Measurements from ENCODE around the gene CYP4F3. TPM values are rescaled to one million over a fixed set of nuclear protein-coding genes. Genes with fewer than 3 reads are reported as not detected.
"Not testable (repeated sequence)": the region's sequence is repeated elsewhere in the genome, so short reads cannot be mapped to it uniquely, and the experiment has no call there.

The CYP4F3 gene
- total RNA-seq, 1 donor from 2014 or later, result not detected

DNA sequence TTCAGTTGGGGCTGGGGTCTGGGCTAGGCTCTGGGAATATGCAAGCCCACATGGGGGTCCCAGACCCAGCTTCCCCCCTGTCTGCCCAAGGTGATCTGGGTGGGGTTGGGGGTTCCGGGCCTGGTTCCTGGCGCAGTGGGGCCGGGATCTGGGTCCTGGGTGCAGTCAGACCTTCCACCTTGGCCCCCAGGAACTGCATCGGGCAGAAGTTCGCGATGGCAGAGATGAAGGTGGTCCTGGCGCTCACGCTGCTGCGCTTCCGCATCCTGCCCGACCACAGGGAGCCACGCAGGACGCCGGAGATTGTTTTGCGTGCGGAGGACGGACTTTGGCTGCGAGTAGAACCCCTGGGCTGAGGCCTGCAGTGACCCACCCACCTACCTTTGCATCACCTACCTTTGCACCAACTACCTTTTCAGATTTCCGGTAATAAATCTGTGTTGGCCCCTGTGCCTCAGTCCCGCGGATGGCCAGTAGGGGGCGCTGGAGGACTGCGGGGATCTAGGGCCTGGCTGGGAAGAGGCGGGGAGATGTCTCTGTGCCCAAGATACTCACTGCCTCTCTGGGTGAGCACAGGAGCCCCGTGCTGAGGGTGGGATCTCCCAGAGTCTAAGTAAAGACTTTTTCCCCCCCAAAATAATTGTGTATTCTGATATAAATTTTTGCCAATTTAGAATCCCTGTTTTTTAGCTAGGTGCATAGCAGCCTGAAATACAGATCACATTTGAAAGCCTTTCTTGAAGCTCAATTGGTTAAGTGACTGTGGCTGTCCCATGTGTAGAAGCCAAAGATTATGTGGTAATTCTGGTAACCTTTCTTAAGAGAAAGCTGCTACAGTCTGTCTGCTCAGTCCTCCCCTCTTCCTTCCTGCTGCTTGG lies 11.5 kb upstream of the CYP4F3 start:
- DNase-seq (ENCODE audit: extremely low read depth, low read depth, low spot score), result no peak

DNA sequence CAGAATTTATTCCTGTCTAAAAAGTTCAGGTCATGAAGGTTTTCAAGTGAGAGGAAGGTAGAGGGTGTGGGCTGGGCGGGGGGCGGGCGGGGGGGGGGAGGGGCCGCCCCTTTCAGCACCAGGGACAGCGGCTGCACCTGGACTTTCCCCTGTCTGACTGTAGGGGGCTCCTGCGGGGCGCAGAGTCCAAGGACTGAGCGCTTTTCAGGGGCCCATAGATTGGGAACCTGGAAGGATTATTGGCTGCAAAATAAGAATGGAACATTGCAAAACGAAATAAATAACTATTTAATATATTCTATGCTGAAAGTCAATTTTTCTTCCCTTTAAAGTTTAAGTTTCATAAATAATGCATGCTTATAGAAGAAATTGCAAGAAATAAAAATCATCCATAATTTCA lies 8.9 kb upstream of the CYP4F3 start:
- no peak for DNase-seq (ENCODE audit: extremely low read depth, low read depth, low spot score)

DNA sequence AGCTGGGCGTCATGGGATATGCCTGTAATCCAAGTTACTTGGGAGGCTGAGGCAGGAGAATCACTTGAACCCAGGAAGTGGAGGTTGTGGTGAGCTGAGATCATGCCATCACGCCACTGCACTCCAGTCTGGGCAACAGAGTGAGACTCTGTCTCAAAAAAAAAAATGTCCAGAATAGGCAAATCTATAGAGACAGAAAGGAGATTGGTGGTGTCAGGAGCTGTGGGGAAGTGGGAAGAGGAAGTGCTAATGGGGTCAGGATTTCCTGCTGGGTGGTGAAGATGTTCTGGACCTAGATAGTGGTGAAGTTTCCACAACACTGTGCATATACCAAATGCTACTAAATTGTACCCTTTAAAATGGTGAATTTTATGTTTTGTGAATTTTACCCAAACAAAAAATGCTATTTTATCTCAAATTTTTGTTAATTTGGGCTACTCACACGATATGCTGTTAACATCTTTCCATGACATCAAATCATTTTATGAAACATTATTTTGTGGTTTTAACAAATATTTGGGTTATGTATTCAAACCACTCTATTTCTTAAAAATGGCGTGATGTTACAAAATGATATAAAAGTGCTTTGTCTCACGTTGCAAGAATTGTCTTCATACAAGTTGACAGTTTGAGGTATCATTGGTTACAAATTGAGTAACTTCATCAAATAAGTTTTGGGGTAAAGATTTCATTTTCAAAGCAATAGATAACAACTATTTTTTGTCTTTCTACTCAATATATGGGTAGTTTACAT lies 7.4 kb upstream of the CYP4F3 start:
- DNase-seq (ENCODE audit: extremely low read depth, low read depth, low spot score), result no peak

DNA sequence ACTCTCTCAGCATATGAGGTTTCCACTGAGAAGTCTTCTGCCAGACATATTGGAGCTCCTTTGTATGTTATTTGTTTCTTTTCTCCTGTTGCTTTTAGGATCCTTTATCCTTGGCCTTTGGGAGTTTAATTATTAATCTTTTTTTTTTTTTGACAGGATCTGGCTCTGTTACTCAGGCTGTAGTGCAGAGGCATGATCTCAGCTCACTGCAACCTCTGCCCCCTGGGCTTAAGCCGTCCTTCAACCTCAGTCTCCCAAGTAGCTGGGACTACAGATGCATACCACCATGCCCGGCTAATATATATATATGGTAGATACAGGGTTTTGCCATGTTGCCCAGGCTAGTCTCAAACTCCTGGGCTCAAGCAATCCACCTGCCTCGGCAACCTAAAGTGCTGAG lies 6.6 kb upstream of the CYP4F3 start:
- DNase-seq (ENCODE audit: extremely low read depth, low read depth, low spot score), result no peak

DNA sequence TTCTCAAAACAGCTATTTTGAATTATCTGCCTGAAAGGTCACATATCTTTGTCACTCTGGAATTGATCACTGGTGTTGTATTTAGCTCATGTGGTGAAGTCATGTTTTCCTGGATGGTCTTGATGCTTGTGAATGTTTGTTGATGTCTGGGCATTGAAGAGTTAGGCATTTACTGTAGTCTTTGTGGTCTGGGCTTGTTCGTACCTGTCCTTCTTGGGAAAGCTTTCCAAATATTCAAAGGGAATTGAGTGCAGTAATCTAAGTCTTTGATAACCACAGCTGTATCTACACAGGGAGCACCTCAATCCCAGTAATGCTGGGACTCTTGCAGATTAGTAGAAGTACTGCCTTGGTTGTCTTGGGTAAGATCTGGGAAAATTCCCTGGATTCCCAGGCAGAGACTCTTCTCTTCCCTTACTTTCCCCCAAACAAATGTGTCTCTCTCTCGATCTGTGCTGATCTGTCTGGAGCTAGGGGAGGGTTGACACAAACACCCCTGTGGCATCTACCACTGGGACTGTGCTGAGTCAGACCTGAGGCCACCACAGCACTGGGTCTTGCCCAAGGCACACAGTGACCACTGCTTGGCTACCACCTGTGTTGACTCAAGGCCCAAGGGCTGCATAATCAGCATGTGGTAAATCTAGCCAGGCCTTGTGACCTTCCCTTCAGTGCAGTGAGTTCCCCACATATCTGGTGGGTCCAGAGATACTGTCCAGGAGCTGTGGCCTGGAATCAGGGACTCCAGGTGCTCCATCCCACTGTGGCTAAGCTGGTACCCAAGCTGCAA lies 5.5 kb upstream of the CYP4F3 start:
- DNase-seq (ENCODE audit: extremely low read depth, low read depth, low spot score), result no peak

DNA sequence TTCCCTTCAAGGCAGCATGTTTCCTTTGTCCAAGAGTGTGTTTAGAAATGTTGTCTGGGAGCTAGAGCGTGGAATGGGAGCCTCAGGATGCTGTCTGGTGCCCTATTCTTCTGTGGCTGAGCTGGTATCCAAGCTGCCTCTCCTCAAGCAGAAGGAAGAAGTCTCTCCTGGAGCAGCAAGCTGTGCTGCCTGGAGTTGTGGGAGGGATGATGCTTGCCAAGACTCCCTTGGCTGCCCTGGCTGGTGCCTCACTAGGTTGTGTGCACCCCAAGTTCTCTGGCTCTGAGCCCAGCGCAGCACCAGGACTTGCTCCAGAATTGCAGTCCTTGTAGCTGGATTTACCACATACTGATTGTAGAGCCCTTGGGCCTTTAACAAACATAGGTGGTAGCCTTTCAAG lies 4.7 kb upstream of the CYP4F3 start:
- no peak for DNase-seq (ENCODE audit: extremely low read depth, low read depth, low spot score)

DNA sequence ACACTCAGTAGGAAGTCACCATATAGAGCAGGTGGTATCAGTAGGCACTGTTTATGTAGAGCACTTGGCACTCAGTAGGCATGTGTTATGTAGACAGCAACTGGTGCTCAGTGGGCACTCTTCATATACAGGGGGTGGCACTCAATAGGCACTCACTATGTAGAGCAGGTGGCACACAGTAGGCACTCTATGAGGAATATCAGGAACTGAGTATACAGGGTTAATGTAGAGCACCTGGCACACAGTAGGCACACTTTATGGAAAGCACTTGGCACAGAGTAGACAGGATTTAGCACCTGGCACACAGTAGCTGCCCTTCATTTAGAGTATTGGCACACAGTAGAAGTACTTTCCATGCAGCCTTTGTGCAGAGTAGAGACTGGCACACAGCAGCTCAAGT lies 1.1 kb upstream of the CYP4F3 start:
- DNase-seq (ENCODE audit: extremely low read depth, low read depth, low spot score), result no peak

DNA sequence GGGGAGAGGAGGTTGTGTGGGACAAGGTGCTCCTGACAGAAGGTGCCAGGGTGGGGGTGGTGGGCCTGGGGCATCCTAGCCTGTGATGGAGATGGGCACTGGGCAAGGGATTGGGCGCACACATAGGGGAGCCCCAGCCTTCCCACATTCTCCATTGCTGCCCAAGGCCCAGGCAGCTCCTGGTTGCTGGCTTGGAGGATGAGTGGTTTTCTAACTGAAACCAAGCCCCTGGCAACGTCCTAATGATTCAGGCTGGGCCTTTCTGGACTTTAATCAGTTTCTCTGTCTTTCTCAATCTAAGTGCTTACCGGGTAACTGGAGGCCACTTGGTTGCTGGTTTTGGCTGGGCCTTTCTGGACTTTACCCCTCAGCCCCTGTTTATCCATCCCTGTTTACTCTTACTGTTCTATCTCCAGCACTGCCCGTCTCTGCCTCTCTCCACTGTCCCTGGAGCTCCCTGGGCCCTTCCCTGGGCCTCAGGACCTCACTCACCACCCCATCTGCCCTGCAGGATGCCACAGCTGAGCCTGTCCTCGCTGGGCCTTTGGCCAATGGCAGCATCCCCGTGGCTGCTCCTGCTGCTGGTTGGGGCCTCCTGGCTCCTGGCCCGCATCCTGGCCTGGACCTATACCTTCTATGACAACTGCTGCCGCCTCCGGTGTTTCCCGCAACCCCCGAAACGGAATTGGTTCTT lies 354 bp downstream of the CYP4F3 start:
- DNase-seq (ENCODE audit: extremely low read depth, low read depth, low spot score), result no peak

DNA sequence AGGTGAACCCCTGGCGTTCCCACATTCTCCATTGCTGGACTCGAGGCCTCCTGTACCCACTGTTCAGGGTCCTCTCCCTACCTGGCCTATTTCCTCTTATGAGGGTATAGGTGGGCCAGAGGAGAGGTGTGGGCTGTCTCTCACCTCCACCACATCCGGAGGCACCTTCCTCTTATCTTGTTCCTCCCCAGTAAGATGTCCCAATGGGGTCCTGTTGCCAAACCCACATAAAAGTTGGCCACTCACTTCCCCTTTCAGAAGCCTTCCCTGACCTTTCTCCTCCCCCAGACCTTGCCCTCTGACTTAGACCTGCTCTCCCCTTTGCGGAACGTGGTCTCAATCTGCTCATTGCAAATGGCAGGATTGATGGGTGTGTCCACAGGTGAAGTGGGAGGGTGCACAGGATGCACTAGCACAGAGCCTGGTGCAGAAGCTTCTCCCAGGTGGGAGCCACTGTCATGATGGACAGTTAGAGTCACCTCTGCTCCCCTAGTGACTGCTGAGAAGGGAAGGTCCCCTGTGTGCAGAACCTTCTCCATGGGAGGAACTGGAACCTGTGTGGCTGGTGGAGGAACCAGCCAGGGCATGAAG lies 1.3 kb downstream of the CYP4F3 start:
- no peak for DNase-seq (ENCODE audit: extremely low read depth, low read depth, low spot score)

DNA sequence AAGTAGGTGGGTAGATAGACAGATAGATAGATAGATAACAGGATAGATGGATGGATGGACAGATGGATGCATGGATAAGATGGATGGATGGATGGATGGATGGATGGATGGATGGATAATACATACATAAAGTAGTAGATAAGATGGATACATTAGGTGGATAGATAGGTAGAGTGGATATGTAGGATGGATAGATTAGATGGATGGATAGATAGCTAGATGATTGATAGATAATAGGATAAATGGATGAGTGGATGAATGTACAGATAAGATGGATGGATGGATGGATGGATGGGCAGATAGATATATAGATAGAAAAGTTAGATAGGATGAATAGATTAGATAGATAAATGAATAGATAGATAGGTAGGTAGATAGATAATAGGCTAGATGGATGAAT lies 2.1 kb downstream of the CYP4F3 start:
- DNase-seq (ENCODE audit: extremely low read depth, low read depth, low spot score), result no peak

DNA sequence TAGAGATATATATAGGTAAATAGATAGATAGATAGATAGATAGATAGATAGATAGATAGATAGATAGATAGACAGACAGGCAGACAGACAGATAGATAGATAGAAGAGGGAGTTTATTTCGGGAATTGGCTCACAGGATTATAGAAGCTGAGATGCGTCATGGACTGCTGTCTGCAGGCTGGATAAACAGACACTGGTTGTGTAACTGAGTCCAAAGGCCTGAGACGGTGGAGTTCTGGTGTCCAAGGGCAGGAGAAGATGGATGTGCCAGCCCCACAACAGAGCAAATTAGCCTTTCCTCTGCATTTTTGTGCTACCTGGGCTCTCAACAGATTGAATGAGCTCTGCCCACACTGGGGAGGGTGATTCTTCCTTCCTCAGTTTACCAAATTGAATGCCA lies 2.7 kb downstream of the CYP4F3 start:
- no peak for DNase-seq (ENCODE audit: extremely low read depth, low read depth, low spot score)

DNA sequence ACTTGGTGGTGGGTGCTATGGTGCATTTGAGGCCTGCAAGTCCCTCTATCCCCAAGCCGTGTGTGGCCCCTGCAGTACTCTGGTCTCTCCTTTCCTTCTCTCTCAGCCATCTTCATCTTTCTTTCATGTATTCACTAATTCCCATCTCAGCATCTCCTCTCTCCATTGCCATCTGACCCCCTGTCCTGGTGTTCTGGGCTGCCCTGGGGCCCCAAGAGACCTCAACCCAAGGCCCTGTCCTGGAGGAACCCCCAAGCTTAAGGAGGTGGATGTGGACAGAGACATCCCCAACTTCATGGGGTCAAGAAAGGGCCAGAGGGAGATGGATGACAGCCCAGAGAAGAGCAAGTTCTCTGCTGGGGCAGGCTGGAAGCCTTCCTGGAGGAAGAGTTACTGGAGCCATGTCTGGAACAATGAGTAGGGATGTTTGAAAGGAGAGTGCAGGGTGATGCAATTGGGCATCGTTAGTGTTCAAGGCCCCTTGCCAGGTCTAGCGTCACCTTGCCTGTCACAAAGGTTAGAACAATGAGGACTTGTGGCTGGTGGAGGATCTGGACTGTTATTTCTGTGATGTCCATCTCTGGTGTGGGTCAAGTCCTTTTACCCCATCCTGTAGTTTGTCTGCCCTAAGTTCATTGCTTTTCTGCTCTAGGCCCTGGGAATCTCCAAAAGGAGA lies 3.5 kb downstream of the CYP4F3 start:
- no peak for DNase-seq (ENCODE audit: extremely low read depth, low read depth, low spot score)

DNA sequence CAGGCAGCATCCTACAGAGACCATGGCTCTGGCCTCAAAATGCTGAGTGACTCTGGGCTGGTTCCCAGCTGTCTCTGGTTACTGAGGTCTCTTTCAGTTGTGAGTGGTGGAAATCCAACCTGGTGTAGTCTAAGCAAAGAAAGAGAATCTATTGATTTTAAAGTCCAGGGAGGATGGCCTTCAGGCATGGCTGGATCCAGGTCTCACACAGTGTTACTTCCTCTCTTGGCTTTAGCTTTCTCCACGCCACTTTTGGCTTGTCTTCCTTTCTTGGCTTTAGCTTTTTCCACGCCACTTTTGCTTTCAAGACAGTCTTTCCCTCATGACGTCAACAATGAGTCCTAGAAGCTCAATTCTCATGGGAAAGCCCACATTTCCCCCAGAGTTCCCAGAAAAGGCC lies 4.1 kb downstream of the CYP4F3 start:
- no peak for DNase-seq (ENCODE audit: extremely low read depth, low read depth, low spot score)

DNA sequence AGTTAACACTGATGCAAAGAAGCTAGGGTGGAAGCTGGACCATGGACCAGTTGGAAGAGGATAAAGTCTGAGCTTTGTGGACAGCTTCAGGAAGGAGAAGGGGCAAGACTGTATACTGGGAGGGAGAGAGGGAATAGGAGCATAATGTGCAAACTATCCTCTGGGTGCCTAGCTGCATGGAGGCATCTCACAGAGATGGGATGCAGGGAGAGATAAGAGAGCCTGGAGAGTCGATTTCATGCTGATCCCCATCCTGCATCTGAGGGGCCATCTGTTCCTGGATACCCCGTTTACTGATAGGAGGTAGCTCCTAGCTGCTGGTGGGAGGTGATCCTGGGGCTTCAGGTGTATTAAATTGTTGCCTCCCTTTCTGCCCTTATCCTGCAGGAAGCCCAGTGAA lies 8.8 kb downstream of the CYP4F3 start:
- no peak for DNase-seq (ENCODE audit: extremely low read depth, low read depth, low spot score)

DNA sequence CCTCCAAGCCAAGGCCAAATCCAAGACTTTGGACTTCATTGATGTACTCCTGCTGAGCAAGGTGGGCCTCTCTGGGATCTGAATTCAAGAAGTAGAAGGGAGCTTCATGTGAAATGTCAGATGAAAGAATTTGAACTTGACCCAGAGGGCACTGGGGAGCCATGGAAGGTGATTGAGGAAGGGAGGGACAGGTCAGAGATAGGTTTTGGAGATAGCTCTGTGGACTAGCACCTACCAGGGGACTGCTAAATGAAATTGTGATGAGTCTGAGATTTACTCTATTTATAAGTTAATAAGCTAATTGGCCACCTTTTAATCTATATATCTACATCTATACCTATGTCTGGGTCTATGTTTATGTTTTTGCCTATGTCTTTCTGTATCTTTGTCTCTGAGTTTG lies 9.4 kb downstream of the CYP4F3 start:
- DNase-seq (ENCODE audit: extremely low read depth, low read depth, low spot score), result not testable (repeated sequence)

DNA sequence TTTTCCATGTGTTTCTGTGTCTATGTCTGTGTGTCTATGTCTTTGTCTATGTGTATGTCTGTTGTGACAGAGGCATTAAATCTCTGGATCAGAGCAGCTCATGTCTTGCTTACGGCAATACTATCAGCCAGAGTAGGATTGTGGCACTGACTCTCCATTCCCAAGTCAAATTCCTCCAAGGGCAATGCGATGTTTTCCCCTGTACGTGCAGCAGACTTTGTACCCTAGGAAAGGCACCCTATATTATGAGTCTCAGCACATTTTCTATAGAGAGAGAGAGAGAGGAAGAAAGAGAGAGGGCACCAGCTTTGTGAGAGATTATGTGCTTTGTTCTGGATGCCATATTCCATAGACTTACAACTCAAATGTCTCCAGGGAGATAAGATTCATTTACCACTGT lies 11.1 kb downstream of the CYP4F3 start:
- no peak for DNase-seq (ENCODE audit: extremely low read depth, low read depth, low spot score)

DNA sequence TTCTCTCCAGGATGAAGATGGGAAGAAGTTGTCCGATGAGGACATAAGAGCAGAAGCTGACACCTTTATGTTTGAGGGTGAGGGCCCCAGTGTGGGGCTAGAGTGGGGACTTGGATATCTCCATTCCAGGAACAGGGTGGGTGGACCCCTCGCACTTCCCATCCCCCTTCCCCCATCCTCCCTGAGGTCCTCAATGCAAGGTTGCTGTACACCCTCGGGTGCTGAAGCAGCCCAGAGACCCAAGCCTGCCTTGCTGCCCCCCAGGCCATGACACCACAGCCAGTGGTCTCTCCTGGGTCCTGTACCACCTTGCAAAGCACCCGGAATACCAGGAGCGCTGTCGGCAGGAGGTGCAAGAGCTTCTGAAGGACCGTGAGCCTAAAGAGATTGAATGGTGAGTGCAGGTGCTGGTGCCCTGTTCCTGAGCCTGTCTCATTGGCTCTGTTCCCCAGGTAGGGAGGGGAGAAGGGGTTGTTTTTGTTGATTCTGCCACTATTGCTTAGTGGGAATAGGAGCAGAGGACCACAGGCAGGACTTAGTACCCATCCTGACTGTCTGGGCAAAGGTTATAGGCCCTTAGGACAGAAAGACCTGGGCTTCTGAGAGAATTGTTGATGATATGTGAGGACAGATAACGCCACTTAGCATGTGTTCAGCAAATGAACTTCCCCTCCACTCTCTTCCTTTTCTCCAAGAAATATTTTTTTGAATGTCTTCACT lies 12.0 kb downstream of the CYP4F3 start:
- DNase-seq (ENCODE audit: extremely low read depth, low read depth, low spot score), result no peak

DNA sequence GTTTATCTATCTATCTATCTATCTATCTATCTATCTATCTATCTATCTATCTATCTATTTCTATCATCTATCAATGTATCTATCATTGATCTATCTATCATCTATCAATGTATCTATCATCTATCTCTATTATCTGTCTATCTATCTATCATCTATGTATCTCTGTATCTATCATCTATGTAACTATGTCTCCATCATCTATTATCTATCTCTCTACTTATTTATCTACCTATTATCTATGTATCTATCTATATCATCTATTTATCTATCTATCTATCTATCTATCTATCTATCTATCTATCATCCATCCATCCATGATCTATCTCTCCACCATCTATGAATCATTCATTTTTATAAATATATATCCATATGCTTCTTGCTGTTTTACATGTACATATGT lies 15.8 kb downstream of the CYP4F3 start:
- no peak for DNase-seq (ENCODE audit: extremely low read depth, low read depth, low spot score)

DNA sequence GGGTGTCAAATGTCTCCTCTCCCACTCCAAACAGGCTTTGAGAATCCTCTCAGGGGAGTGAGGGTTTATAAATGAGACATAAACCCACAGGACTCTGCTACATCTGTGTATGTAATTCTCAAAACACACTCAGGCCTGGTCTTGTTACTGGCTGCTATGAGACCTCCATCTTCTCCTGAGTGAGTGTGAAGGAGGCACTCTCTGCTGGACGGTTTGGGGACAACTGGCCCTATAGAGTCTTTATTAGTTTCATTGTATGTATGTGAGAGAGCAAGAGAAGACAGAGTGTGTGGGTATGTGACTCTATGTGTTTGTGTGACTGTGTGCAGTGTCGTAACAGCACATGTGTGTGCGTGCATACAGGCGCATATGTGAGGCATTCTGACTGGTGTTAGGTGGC lies 22.6 kb downstream of the CYP4F3 start:
- no peak for DNase-seq (ENCODE audit: extremely low read depth, low read depth, low spot score)
